Astrocyte of the cerebellum (primary cell): ENCODE data around the gene KRT5.
"Not testable (repeated sequence)": the region's sequence is repeated elsewhere in the genome, so short reads cannot be mapped to it uniquely, and the experiment has no call there.

Experiments used
- DNase-seq: peaks from one replicate; pipeline ENCODE4 v3.0.0-alpha.2; 2011; ENCODE audit warnings: low read depth
- H3K4me3 ChIP-seq: 2 replicates; pipeline ENCODE4 v1.5.1; 2011; ENCODE audit warnings: mild to moderate bottlenecking, low read depth, low read length, moderate library complexity
- CTCF ChIP-seq: IDR thresholded peaks from 2 replicates; pipeline ENCODE4 v1.5.1; 2012; ENCODE audit warnings: low read length, low read depth, moderate library complexity, mild to moderate bottlenecking; ENCODE audit errors: missing control alignments
- in situ Hi-C: cut with HindIII; loops from 2 replicates; pipeline ENCODE4 v1.10.0; 2017; ENCODE audit warnings: low sequenced_read_pairs

The KRT5 gene

GRCh38 chr12:52508211-52508610 is 12.0 kb downstream of the KRT5 start:
- H3K4me3 ChIP-seq, result no peak overlapping the region
- no peak for TF ChIP-seq CTCF
- in situ Hi-C loops, result no loop called here
- no peak for DNase-seq

- H3K4me3 ChIP-seq, result no peak overlapping the region
- DNase-seq, result peak; percentile 73
- peak; percentile 72 for TF ChIP-seq CTCF
- in situ Hi-C loops, result no loop called here
Measured at GRCh38 chr12:52506858-52507715, 13.1 kb downstream of the KRT5 start.

- no peak overlapping the region for H3K4me3 ChIP-seq
- no peak for DNase-seq
- in situ Hi-C loops, result no loop called here
- no peak for TF ChIP-seq CTCF
Measured at GRCh38 chr12:52502877-52503276, 17.3 kb downstream of the KRT5 start.

- in situ Hi-C loops, result no loop called here
- no peak overlapping the region for H3K4me3 ChIP-seq
- TF ChIP-seq CTCF, result no peak
- DNase-seq, result no peak
Measured at GRCh38 chr12:52501490-52501889, 18.7 kb downstream of the KRT5 start.

- H3K4me3 ChIP-seq, DNase-seq, in situ Hi-C loops: not testable (repeated sequence)
Measured at GRCh38 chr12:52500574-52500973, 19.6 kb downstream of the KRT5 start.

- DNase-seq, result no peak
- H3K4me3 ChIP-seq, result no peak overlapping the region
- TF ChIP-seq CTCF, result no peak
- in situ Hi-C loops, result no loop called here
Measured at GRCh38 chr12:52499806-52500560, 20.2 kb downstream of the KRT5 start.

GRCh38 chr12:52498946-52499345 is 21.2 kb downstream of the KRT5 start:
- no peak overlapping the region for H3K4me3 ChIP-seq
- no peak for TF ChIP-seq CTCF
- DNase-seq, result no peak
- in situ Hi-C loops, result no loop called here
